HG03095 (cell line): ENCODE data around the gene ADRA2C.

ENCODE experiments used
- ATAC-seq: cut with Tn5 transposase; IDR thresholded peaks from one replicate; pipeline ENCODE4 v1.9.1; 2021; ENCODE audit warnings: moderate library complexity; ENCODE audit not compliant: unreplicated experiment

Gene ADRA2C

DNA sequence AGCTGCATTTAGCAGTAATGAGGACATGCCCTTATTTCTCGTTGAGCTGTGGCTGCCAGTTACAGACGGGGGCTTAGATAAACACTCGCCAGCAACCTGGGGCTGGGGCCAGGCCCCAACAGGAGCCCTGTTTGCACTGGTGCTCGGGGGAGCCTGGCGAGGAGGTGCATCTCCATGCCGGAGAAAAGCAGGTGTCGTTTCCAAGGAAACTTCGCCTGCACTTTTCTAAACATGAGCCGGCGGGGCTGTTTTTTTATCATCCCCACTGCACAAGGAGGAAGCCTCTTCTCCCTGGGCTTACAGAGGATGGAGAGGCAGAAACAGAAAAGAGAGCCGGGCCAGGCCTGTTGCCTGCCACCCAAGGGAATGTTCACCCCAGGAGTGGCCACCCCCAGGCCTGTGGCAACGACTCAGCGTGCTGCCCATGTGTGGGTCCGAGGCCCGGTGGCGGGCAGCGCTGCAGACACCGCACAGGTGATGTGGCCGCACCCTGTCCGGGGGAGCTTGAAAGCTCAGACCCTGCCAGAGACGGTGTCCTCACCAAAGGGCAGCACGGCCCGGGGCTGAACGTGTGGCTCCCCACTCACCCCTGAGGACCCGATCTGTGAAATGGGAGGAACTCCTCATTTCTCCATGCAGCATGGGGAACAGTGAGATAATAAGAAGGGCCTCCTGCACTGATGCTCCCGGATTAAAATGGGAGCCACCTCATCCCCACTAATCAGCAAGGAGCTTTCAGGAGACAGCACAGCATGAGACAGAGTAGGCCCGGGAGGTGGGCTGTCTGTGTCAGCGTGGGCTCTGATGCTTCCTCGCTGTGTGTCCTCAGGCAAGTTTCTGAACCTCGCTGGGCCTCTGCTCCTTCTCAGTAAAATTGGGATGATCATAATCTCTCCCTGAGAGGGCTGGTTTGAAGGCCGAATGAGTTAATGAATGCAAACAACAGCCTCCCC is 33.8 kb upstream of the ADRA2C start:
- ATAC-seq = no peak

DNA sequence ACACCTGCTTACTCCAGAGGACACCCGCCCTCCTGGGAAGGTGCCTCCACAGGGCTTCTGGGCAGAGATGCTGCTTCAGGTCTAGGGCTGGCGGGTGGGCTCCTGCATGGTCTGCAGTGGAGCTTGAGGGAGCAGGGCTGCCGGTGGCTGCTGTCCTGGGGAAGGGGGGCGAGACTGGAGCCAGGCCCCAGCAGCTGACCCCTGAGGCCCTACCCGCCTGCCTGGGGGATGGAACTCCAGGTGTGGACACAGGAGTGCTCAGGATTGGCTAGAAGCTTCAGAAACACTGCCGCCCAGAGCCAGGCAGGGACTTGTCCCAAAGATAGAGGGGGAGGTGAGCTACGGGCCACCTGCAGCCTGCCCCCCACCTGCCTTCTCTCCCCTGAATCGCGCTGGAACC is 33.0 kb upstream of the ADRA2C start:
- no peak for ATAC-seq

DNA sequence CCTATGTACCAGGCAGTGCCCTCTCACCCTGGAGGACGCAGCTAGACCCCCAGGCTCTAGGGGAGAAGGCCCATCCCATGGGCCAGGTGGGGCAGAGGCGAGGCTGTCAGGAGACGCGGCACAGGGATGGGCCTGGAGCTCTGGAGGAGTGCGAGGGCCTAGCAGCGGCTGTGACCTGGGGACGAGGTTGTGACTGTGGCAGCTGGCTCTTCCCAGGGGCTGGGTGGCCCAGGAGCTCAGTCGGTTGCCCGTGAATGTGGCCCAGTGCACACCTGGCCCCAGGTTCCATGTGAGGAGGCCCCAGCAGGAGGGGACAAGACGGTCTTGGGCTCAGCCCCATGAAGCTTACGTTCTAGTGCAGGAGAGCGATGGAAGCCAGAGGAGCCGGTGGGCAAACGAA is 31.0 kb upstream of the ADRA2C start:
- ATAC-seq = no peak

DNA sequence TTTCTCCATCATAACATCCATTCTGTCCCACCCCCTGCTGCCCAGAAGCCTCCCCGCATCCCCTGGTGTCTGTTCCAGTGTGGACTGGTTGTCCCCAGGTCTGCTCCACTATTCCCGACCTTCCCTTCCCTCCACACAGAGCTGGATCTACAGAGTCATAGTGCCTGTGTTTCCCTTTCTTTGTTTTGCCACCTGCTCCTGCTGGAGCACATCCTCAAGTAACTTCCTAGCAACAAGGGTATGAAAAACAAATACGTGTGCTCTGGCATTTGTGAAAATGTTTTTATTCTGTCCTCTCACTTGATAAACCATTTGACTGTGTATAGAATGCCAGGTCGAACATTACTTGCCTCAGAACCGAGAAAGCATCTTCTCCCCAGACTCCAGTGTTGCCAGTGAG is 29.9 kb upstream of the ADRA2C start:
- no peak for ATAC-seq

DNA sequence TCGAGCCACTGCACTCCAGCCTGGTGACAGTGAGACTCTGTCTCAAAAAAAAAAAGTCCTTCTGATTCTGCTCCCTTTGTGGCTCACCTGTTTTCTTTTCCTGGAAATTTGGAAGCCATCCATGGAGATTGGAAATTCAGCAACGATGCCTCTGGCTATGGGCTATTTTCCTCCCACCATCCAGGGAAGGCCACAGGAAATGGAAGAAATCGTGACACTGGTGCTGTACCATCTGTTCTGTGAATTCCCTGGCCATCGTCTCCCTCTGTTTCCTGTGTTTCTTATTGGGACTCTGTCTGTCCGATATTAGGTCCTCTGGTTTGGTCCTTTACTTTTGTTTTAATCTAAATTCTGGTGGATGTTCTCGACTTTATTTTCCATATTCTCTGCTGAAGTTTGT is 29.4 kb upstream of the ADRA2C start:
- no peak for ATAC-seq

DNA sequence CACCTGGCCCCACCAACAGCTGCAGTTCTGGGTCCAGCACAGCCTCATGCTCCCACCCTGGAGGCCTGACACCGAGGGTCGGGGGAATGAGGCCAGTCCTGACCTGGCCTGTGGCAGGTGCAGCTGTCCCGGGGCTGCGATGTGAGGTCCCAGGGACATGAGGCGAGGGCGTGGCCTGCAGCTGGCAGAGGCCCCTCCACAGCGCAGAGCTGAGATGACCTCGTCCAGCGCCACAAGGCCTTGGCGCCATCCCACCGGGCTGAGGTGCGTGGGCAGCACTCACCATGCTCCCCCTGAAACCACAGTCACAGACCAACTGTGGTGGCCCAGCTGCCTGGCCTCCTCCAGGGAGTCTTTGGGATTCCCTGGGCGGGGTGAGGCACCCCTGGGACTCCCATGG is 26.6 kb upstream of the ADRA2C start:
- no peak for ATAC-seq

DNA sequence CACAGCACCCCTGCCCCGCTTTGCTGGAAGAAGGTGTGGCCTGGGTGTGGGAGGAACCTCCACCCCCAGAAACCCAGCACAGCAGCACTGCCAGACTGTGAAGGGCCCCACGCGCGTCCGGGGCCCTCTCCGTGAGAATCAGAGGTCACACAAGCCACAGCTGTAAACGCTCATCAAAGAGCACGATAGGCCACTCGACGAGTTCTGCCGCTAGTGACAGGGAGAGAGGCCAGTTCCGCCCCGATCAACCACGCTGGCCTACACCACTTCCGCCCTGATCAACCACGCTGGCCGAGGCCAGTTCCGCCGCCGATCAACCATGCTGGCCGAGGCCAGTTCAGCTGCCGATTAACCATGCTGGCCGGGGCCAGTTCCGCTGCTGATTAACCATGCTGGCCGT is 25.9 kb upstream of the ADRA2C start:
- ATAC-seq = no peak

DNA sequence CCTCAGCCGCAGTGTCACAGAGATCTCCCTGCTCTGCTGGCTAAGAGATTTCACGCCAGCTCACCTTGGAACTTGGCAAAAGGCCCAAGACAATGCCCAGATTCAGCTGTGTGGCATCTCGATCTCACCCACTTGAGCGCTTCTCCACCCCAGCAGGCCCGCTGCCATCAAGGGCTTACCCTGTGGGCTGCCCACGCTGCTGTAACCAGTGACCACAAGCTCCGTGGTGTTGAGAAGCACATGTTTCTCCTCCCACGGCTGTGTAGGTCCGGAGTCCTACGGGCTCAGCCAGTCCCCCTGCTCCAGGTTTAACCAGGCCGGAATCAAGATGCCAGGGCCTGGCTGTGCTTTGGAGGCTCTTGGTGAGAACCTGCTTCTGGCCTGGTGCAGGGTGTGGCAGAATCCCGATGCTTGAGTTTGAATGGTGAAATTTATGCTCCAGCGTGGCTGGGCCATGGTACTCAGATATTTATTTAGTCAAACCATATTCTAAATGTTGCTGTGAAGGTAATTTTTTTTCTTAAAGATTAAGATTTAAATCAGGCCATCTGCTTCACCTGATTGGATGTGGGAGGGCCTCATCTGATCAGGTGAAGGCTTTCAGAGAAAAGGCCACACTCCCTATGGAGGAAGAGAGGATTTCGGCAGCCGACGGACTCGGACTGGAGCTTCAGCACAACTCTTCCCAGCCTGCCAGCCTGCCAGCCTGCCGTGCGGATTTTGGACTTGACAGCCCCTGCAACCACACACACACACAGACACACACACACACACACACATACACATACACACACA is 24.8 kb upstream of the ADRA2C start:
- no peak for ATAC-seq

DNA sequence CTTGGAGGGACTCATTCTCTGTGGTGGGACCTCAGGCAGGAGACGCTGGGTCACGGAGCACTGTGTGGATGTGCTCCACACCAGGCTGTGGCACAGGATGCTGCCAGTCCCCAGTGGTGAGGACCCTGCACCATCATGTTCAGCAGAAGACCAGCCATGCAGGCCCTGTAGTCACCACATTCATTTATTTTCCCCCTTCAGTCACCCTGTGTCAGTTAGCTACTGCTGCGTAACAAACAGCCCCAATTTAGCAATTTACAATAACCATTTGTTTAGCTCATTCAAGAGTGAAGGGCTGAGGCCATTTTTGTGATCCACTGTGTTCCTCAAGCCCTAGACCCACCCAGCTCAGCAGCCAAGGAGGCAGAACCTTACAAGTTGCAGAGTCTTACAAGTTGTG is 23.6 kb upstream of the ADRA2C start:
- no peak for ATAC-seq

DNA sequence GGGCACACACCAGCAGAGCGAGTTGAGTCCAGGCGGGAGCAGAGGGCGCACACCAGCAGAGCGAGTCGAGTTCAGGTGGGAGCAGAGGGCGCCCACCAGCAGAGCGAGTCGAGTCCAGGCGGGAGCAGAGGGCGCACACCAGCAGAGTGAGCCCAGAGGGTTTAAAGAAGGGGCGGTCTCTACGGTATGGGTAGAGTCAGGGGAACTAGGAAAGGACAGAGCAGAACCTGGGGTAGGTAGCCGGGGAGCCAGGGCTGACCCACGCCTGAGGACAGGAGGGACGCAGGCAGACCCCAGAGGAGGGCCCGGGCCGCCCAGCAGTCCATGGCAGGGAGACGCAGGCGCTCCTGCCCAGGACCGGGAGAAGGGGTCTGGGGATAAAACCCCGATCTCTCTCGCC is 22.0 kb upstream of the ADRA2C start:
- no peak for ATAC-seq

DNA sequence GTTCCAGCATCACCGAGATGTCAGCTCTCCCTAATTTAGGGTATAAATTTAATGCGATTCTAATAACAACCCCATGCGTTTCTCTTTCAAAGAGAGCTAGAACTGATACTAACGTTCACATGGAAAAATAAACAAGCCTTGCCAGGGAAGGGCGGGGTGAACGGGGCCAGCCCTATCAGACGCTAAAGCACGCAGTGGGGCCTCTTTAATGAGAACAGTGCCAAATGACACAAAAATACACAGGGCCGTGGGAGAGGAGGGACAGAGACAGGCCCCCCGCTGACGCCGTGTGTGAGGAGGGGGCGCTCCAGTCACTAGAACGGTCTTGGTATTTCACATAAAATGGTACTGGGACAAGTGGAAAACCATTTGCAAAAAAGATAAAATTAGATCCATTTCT is 21.3 kb upstream of the ADRA2C start:
- no peak for ATAC-seq

DNA sequence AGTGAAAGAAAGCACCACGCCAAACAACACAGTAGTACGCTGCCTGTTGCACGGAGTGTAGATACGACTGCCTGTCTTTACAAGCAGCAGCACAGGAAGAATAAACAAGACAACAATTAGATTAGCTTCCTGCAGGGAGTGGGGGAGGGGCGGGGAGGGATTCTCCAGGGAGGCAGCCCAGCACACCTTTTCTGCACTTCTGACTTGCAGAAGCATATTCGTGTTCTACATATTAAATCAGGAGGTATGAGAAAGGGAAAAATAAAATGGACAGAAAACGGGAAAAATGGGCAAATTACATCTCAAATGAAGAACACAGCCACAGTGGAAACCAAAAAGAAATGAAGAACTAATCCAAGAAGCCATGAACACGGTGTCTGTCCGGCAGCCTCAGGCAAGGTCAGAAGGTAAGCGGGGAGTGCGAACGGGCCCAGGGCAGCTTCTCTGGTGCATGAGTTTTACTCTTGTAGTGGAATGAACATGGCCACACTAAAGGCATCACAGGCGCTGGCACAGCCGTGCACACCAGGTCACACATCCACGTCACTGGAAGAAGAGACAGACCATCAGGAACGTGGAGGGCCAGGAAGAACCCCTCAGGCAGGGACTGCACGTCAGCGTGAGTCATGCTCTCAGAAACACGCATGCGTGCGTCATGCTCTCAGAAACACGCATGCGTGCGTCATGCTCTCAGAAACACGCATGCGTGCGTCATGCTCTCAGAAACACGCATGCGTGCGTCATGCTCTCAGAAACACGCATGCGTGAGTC is 20.1 kb upstream of the ADRA2C start:
- ATAC-seq = no peak

DNA sequence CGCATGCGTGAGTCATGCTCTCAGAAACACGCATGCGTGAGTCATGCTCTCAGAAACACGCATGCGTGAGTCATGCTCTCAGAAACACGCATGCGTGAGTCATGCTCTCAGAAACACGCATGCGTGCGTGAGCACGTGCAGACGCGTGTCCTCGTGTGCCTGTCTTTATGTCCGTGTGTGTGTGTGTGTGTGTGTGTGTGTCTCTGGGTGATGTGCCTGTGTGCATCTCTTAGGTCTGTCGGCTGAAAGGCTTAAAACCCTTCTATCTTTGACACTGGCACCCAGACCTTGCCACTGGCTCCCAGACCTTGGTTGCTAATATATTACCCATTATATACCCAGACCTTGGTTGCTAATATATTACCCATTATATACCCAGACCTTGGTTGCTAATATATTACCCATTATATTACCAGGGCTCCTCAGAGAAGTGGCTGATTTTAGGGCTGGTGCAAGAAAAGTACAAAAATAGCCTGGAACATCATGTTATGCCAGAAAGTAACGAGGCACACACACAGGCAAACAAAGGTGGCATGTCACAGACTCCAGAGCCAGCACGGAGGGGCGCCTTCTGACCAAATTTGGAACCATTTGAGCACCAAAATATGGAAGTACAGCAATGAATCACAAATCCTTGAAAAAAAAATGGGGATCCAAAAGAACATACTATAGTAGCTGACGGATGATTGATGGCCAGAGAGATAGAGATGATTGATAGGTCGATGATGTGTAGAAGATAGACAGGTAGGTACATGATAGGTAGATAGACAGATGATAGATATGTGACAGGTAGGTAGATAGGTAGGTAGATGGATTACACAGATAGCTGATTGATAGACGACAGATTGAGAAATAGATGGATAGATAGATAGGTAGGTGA is 19.2 kb upstream of the ADRA2C start:
- ATAC-seq = no peak

DNA sequence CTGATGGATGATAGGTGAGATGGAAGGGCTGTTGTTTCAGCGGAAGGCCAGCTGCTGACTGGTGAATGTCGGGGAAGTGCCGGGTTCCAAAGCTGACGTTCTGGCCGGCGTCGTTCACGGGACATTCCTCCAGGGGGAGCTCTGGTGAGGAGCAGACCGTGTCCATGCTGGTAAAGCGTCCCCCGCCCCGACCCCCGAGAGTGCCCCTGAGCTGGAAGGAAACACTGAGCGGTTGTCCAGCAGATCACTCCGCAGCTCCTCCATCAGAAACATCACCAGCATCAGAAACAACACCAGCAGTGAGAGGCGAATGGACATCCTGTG is 18.6 kb upstream of the ADRA2C start:
- no peak for ATAC-seq

DNA sequence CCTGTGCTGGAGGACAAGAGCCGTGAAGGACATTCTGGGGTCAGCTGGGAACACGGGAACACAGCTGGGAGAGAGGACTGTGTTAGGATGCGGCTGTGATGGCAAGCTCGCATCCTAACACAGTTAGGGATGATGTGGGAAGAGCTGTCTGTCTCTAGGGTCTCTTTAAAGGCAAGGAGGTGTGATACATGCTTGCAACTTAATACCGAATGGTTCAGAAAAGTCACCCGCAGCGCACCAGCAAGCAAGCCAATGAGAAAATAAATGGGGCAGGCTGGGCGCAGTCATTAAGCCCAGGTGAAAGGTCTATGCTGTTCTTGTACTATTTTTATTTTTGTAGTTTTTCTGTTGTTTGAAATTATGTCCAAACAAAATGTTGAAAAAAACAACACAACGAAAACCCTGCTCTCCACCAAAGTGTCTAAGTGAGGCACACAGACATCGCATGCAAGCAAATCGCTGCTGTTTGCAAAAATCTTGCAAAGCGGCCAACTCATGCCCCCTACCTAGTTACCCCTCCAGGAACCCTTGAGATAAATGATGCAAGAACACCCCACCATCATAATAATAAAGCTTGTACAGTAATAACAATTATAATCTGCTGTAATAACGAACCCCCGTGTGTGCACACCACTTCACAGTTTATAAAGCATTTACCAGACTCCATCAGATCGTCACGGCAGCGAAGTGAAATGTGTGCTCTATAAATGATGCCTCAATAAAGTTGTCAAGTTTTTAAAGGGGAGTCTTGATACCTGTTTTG is 17.9 kb upstream of the ADRA2C start:
- no peak for ATAC-seq

DNA sequence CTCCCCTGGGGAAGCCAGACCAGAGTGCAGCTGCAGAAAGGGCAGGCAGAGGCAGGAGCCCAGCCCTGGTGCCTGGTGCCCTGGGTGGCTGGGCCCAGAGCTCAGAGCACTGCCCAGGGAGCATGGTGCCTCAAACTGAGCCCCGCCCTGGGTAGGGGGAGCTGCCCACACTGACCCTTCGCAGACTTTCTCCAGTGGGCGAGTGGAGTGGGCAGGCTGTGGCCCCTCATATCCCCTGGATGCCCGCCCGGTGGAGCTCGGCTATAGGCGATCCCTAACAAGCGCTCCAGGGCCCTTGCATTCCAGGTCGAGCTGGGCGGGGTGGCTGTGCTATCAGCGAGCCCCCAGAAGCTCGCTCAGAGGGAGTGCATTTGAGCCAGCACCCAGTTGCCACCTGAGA is 17.1 kb upstream of the ADRA2C start:
- ATAC-seq = no peak

DNA sequence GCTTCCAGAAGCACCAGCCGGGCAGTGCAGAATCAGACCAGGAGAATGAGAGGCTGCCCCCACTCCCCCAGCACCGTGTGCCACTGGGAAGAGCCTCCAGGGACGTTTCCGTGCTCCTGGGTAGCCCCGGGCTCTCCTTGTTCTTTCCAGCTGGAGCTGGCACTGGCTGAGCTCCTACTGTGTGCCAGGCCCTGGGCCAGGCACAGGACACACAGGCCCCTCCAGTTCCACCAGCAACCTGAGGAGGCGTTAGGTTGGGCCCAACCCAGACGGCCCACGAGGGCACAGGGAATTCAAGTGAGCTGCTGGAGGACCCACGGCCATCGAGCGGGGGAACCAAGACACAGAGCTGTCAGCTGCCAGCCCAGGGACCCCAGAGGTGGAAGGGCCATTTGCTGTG is 15.9 kb upstream of the ADRA2C start:
- ATAC-seq = no peak

DNA sequence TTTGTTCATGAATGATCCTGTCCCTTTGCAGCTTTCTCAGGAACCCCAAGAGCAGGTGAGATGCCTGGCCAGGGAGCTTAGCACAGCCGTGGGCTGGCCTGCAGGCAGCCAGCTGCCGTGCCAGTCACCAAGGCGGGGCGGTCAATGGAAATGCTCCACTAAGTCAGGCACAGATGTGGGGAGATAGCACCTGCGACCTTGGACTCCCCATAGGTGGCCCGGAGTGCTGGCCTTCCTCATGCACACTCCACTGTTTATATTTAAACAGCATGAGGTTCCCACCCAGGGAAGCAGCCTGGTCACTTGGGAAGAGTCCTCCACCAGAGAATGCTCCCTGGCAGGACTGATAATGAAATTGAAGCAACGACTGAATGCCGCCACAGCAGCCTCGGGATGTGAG is 14.2 kb upstream of the ADRA2C start:
- no peak for ATAC-seq

DNA sequence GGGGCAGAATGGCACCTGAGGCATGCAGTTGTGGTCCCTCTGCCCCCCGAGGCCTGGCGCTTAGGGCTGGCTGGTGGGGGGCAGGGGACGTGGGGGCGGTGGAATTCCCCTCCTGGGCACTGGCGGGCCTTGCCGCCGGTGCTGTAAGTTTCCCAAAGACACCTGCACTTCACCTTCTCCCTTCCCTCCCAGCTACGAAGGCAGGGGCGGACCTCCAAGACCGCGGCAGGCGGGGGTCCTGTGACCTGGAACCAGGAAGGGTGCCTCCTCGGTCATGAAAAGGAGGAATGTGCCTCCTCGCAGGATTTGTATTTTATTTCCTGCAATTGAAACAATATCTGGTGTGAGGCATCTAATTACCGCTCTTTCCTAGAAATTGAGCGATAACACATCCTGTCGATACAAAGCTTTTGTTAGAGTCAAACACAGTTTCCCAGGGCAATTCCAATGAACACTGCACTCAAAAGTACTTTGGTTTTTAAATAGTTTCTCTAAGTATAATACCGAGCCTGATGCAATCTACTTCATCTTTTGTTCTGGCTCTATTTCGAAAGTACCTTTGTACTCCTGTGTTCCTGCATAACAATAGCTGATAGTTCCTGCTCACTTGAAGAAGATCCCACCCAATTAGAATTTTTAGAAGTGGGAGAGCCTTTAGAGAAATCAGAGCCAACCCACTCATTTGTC is 12.3 kb upstream of the ADRA2C start:
- ATAC-seq = no peak
